IPS DF 4.7 (cell line): ENCODE data around the gene EIPR1.
"Not testable (repeated sequence)": the region's sequence is repeated elsewhere in the genome, so short reads cannot be mapped to it uniquely, and the experiment has no call there.

Experiments used
- DNase-seq: peaks from one replicate; pipeline ENCODE4 v3.0.0-alpha.2; 2013; ENCODE audit warnings: low spot score; ENCODE audit errors: extremely low read depth

The EIPR1 gene

DNA sequence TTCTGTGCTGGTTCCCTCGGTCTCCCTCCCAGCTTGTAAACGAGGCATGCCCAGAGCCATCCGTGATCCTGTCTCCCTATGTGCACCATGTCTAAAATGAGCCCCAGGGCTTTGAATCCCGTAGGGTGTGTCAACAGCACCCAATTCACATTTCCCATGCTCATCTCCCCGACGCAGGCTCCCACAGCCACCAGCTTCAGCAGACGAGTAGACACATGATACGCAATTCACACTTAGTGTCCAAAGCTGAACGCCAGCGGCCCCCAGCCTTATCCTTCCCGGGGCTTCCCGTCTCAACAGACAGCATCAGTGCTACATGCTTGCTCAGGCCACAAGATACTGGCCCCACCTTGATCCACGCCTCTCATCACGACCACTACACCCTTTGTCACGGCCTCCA, 88.1 kb downstream of the EIPR1 start:
- DNase-seq: no peak

DNA sequence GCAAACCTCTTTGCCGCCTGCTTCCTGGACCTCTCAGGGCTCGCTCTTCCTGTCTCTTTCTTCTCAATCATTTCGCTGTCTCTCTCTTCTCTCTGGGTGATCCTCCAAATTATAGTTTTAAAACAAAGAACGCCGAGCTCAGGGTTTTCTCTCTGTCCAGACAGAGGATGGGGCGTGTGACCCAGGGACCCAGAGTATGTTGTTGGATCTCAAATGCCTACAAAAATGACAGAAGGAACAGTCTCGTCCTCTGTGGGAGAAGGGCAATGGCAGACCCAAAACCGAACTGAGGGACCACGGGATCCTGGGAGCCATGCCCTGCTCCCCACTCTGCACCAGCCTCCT, 88.5 kb downstream of the EIPR1 start:
- no peak for DNase-seq

DNA sequence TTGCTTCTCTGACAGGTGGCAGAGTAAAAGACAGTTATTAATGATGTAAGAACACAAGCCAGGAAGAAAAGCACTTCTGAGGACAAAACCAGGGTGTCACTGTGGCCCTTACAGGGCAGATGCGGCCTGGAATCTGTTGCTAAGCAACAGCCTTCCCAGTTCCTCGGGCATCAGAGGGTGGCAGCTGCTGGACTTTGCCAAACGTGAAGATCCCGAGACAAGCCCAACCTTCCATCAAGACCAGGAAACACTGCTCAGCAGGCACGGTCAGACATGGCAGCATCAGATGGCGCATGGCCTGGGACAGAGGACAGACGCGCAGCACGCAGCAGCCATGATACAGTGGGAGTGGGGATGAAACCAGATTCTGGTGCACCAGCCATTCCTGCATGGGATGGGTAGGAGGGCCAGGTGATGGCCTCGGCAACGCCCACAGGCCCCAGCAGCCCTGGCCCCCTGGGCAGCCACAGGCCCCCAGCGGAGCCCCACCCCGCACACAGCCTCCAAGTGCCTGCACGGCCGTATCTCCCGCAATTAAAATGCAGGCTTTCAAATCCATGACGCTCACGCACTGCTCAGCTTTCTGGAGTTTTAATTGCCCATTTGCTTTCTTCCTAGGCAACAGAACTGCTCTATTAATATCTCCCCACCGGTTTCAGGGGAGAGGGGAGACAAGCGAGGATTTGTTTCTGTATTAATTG, 89.0 kb downstream of the EIPR1 start:
- no peak for DNase-seq

DNA sequence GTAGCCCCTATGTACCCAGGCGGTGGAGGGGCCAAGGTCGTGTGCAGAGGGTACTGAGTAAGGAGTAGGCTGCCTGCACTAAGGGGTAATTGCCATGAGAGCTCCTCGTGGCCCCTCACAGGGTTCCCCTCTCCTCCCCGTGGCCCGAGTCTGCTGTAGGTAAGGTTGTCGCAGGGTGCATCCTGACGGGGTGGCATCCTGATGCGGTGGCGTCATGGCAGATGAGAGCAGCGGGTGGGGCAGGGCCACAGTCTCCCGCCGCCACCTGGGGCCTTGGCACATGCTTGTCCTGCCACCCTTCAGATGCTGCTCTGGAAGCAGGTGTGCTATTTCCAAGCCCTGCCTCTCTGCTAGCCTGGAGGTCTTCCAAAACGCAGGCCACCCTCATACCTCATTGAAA, 89.7 kb downstream of the EIPR1 start:
- no peak for DNase-seq

DNA sequence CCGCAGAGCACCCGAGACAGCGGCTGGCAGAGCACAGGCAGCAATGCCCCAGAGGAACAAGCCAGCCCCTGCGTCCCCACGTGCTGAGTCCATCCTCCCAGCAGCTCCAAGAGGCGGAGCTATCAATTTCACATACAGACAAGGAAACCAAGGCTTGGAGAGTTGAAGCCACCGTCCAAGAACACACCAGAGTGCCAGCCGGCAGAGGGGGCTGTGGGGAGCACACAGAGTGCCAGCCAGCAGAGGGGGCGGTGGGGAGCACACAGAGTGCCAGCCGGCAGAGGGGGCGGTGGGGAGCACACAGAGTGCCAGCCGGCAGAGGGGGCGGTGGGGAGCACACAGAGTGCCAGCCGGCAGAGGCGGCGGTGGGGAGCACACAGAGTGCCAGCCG, 91.0 kb downstream of the EIPR1 start:
- not testable (repeated sequence) for DNase-seq

DNA sequence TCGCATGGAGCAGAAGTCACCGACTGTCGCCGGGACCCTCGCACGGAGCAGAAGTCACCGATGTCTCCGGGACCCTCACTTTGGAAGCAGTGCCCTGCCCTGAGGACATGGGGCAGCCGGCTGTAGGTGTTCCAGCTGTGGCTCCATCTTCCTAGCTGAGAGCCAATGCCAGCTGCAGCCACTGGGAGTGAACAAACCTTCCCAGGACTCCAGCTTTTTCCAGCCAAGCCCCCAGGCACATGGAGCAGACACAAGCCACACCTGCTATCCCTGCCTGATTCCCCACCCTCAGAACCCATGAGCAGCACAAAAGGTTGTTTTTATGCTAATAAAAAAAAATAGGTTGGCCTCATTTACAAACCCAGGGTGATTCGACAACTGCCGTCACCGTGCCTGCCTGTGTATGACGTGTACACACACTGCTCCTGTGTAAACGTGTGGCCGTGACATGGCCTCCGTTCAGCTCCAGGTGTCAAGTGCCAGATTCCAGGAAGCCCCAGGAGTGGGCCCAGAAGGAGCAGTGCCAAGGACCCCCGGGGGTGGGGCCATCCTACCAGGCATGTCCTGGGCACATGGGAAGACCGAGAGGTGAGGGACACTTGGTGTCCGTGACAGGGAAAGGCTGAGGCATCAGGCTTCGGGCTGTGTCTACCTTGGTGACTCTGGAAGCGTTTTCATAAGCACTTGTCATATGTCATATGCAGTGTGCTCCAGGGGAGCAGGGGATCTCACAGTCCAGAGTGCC, 91.5 kb downstream of the EIPR1 start:
- DNase-seq: no peak

DNA sequence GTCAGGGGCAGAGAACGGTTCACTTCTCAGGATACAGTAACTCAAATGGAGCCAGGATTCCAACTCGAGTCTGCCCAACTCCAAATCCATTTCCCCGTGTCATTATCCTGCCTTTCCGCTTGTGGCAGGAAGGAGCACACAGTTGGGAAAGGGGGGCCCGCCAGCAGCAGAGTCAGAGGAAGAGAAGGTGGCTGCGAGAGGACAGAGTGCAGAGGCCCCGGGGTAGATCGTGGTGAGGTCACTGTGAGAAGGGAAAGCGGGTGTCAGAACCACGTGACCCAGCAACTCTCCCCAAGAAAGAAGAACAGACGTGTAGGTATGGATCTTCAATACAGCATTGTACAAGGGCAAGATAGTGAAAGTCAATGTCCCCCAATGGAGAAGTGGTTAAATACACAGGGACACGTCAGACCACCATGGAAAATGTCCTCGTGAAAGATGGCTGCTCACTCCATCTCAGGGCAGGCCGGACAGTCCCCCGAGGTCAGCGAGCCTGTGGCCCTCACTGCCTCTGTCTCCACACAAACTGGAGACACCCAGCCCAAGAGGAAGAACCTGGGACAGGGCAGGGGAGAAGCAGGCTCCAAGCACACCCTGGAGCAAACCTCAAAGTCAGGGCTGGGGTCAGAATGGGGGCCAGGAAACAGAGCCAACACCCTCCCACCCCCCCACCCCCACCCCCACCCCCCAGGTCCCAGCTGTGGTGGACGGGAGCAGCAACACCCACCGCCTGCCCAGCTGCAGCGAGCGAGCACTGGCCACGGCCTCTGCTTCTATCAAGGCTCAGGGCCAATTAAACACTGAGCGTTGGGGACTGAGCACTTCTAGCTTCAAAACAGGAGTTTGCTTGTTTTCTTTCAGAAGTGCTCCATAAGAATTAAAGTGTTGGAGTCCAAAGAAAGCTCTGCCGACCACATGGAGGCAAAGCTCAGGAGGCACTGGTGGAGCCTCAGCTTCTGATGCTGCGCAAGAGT, 92.7 kb downstream of the EIPR1 start:
- DNase-seq: no peak

DNA sequence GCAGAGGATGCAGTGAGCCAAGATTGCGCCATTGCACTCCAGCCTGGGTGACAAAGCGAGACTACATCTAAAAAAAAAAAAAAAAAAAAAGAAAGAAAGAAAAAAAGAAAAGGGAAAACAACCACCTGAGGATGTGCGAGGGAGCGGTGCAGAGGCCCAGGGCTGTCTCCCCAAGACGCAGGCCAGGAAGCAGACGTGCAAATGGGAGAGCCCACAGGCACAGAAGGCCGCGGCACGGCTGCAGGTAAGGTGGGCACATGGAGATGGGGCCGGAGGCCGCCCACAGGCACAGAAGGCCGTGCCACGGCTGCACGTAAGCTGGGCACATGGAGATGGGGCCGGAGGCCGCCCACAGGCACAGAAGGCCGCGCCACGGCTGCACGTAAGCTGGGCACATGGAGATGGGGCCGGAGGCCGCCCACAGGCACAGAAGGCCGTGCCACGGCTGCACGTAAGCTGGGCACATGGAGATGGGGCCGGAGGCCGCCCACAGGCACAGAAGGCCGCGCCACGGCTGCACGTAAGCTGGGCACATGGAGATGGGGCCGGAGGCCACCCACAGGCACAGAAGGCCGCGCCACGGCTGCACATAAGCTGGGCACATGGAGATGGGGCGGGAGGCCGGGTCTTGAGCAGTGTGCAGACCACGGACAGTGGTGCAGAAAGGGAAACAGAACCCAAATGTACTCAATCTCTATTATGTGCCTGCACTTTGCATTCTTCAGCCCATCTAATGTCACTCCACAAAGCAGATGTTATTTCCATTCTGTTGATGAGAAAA, 93.6 kb downstream of the EIPR1 start:
- not testable (repeated sequence) for DNase-seq

DNA sequence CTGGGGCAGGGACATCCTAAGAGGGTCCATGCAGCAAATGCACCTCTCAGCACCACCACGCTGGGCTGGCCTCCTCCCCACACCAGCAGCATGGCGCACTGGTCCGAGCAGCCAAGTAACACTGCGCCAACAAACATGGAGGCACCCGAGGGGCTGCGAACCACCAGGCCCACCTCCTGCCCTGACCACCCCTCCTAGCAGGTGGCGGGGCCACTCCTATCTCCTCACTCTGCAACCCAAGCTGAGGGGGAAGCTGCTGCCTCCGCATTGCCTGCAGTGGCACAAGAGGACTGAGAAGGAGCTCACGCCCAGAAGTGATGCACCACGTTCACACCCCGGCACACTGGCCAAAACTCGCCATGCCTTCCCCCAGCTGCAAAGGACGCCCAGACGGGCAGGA, 94.4 kb downstream of the EIPR1 start:
- no peak for DNase-seq

DNA sequence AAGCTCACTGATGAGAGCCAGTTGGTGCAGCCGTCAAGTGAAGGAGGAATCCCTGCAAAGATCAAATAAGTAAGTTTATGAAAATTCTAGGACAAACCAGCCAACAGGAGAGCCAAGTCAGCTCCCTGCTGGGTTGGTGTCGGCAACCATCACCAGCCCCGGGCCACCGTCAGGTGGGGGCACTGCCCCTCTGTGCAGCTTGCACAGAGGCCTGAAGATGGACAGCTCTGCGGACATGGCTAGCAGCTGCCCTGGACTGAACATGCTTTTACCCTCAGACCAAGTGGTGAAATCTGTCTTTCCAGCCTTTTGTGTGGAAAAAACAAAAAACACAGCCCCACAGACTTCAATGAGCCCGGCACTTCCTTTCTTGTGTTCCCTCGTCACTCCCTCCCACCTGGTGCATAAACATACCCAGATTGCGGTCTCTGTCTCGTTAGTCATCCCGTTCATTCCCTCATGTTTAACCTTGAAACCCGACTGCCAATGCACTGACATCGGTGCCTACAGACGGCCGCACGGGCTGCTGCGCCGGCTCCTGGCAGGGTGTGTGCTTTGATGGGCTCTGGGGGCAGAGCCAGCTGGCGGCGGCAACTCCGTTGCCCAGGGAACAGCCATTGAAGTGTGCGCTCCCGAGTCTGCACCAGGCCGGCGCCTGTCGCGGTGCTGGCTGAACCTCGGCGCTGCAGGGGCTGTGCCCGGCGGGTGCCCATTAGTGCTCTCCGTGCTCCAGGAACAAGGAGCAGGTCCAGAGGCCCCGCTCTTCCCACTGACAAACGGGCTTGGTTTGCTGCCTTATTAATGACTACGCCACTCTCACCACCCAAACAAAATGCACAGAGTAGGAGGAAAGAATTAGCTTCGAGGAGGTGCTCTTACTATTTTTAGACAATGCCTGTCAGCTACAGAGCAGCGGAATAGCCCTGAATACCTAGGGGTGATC, 95.3 kb downstream of the EIPR1 start:
- no peak for DNase-seq

DNA sequence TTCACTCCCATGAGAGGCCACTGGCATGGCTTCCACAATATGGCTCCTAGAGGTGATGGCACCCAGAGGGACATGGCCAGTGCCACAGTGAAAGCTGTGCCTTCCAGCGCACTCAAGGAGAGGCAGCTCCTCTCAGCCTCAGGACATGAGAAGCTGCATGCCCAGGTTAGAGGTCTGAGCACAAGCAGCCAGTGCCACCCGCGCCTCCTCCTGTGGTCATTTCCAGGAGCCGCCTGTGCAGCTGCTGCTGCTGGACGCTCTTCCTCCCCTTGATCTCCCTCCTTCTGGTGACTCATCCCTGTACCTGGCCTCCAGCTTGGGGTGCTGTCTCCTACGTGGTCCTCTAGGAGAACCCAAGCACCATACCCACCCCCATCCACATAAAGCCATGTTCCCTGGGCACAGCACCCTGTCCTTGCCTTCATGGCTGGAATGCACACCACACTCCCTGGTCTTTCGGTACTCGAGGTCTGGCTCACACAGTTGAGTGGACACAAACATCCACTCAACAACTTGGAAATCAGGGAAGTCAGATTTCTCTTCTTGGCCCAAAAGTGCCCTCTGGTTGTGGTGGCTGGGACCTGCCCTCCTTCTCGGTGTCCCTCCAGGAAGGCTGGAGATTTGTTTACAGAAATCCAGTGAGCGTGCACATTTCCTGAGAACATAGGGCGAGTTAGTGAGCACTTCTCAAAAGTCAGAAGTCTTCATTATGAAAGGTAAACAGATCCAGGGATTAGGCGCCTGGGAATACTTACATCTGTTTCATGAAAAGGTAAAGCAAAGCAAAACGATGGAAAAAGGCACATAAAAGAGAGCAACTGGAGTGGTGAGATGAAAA, 96.7 kb downstream of the EIPR1 start:
- no peak for DNase-seq

DNA sequence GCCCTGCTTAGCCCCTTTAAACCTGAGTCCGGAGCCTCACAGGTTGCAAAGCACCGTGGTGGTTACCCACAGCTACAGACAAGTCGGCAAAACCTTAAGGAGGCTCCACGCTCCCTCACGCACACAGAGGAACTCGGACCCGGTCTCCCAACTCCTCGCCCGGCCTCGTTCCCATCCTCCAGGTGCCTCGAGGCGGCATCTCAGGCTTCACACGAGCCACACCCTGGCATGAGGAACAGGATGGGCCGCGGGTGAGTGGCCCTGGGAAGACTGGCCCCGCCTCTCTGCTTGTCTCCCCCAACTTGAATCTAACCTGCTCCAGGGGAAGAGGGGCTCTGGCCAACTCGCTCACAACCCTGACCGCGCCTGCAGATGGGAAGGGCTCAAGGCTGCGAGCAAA, 97.4 kb downstream of the EIPR1 start:
- DNase-seq: no peak

DNA sequence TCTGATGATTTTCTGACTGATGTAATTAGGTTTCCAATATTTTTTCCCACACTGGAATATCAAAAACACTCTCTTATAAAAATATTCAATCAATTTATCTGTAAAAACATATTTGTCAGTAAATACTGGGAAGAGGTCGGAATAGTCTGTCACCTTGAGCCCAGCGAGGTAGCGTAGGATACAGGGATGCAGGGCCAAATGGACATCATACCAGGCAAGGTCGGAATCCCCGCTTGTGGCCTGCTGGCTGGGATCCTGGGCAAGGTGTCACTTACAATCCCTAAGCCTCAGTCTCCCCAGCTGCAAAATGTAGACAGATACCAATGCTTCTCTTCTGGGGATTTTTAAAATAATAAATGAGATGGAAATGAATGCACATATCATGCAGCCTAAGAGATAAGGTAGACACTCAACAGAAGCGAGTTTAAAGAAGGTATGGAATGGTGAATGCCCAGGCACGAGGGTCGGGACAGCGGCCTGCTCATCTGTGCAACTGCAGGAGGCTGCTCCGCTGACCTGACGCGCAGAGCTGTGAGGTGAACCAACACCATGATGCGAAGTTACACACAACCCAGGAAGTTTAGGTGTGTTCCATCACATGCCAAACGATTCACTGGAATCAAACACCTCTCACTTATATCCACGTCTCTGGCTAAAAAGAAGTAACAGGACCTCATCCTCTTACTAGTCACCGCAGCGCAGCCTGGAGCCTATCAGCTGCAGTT, 98.2 kb downstream of the EIPR1 start:
- no peak for DNase-seq

DNA sequence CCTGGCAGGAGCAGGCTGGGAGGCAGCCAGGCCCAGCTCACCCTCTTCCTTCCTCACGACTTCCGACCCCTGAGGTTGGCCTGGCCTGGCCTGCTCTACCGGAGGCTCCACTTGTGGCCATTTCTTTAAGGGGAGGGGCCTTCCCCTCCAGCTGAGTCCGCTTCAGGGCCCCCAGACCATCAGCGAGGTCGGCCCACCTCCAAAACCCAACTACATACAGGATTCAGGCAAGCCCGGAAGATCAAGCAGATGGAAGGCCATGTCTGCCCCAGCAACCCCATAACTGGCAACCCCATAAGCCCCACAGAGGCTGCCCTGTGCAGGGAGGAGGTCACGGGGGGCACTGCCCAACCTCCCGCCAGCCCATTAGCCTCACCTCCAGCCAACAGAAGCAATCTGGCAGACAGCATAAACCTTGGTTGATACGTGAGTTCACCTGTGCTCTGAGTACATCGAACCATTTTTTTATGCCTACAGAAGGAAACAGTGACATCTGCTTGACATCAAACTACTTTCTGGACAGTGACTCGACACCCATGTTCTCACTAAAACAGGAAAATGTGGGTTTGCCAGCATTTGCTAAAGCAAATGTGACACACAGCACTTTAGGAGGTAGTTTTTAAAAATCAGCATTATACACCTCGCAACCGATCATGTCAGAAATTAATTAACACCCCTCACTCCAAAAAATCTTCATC, 98.9 kb downstream of the EIPR1 start:
- DNase-seq: no peak

DNA sequence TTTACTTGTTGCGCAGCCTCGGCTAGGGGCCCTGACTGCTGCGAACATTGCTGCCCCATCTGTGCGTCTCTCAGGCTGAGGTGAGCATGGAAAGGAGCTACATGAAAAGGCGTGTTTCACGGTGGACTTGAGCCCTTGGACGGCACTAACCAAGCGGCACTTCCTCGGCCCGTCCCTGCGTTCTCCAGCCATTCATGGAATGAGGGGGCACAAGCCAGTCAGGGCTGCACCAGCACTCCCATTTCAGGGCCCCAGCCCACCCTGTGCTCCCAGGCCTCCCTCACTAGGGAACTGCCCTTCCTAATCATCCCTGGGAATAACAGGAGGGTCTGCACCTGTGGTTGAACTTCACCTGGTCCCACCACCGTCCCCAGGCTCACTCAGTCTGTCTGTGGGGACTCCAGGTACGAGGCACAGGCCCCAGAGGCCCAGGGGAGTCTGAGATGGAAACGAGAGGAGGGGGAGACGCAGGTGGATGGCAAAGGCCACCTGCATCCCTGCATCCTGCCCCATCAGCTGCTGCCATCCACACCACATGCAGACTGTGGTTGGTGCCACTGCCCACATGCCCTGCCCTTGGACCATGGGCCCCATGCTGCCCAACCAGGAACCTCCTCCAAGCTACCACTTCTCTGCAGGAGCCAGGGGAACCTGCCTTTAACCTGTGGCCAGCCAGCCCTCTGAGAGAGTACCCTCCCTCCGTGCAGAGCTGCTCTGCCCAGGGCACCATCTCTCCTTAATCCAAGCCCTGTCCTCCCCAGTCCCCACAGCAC, 99.7 kb downstream of the EIPR1 start:
- DNase-seq: no peak

DNA sequence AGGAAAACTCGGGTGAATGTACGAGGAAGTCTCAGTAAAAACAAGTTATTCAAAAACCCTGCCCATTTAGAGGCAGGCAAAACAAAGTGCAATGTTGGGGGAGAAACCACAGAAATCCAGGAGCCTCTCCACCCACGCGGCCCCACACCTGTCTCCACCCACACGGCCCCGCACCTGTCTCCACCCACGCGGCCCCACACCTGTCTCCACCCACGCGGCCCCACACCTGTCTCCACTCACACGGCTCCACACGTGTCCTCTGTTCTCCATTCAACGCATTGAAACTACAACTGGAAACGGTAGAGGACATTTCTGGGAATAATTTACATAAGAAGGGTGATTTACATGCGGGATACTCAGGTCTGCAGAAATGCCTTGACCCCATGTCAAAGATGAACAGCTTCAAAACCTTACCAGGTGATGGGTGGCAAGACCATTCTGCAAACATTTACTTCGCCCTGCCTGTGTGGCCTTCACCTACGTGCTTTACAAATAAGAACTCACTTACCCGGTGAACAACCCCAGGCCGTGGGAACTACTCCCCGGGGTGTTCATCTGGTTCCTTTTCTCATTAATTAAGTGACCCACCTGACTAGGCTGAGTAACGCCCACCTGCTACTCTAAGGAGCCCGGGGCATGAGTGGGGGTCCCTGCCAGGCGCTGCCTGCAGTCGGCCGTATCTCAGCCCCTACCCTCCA, 100.4 kb downstream of the EIPR1 start:
- no peak for DNase-seq

DNA sequence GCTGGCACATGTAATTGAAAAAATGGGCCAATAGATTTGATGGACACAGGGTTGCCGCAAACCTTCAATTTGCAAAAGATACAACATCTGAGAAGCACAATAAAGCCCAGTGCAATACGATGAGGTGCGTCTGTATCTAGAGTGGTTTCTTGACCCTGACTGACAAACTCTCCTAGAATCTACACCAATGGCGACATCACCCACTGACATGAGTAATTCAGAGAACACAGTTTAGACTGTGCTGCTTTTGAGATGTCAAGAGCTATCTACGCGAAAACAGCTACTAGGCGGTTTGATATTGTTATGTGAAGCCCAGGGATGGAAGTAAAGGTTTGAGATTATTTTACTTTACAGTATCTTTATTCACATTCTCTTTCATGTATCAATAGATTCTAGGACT, 104.9 kb downstream of the EIPR1 start:
- DNase-seq: no peak
